GM21447 (cell line): ENCODE results near the gene LMBR1.
"Not testable (repeated sequence)": the region's sequence is repeated elsewhere in the genome, so short reads cannot be mapped to it uniquely, and the experiment has no call there.

Experiments
- ATAC-seq: cut with Tn5 transposase; IDR thresholded peaks from one replicate; pipeline ENCODE4 v1.9.1; 2021; ENCODE audit not compliant: unreplicated experiment

LMBR1 gene

DNA sequence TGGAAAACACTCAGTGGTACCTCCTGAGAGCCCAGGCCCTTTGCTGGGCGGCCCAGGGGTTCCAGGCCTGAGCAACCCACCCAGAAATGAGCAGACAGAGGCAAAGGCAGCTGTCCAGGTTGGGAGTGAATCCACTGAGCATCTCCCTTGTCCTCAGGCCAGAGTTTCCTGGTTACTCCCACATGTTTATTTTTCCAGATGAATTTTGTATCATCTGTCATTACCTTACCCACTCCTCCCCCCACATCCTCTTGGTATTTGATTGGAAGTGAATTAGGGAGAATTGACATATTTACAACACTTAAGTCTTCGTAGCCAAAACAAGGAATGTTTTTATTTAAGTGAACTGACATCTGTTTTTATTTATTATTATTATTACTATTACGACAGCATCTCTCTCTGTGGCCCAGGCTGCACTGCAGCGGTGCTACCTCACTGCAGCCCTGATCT lies 13.2 kb upstream of the LMBR1 start:
- ATAC-seq: no peak

DNA sequence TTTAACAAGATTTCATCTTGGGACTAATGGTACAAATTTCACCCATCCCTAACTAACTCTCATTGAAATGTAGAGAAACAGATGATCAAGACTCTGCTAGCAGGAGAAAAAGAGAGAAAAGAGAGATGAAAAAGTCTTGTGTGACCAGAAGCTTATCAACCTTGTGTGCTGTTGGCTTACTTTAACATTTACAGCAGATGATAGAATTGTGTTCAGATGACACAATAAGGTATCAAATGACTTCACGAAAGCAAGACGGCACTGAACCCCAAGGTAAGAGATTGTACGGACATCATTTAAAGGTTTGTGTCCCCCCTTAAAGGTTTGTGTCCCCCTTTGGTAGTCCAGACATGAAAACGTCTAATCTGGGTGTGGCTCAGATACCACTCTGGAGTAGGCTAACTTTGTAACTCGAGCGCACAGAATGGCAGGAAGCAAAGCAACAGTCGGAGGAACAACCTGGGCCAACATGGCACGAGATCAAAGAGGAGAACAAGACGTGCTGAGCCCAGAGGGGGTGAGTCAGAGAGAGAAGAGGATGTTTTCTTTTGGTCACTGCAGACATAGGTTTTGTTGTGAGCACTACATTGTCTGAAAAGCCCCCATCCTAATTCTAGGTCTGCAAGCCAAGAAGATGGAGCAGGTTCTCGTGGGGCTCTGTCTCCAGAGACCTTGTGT lies 10.4 kb upstream of the LMBR1 start:
- no peak for ATAC-seq

DNA sequence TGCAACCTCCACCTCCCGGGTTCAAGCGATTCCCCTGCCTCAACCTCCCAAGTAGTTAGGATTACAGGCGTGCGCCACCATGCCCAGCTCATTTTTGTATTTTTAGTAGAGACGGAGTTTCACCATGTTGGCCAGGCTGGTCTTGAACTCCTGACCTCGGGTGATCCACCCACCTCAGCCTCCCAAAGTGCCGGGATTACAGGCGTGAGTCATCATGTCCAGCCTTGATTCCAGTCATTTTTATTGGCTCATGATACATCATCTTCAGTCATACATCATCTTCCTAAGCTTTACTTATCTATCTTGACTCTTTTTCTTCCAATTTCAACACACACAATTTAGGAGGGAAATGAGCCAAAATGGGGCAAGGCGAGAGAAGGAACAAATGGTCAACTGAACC lies 7.1 kb upstream of the LMBR1 start:
- not testable (repeated sequence) for ATAC-seq

DNA sequence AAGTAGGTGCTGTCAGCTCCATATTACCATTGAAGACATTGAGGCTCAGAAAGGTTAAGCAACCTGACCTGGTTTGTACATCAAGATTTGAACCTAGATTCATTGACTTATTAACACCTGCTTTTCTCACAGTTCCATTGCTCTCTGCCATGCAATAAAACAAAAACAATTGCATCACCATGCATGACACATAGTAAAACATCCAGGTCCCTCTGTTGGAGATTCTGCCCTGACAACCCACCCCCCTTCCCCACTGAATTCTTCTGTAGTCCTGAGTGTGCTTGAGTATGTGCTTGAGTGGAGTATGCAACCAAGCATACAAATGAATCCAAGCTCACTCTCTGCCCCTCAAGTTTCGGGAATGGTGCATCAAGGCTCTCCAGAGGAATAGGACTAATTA lies 6.0 kb upstream of the LMBR1 start:
- ATAC-seq: no peak

DNA sequence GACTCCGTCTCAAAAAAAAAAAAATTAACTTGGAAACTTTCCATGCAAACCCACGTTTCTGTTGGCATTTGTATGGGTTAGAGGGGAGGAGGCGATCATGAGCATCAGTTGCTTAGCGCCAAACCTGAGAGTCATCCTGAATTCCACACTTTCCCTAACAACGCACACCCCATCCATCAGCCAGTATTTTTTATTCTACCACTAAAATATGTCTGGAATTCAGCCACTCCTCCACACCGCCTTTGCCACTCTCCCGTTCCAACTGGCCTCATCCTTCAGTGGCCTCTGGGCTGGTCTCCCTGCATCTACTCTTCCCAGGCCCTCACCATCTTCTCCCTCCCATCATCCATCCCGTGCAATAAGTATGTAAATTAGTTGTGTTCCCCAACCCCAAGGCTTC lies 4.7 kb upstream of the LMBR1 start:
- ATAC-seq: no peak

DNA sequence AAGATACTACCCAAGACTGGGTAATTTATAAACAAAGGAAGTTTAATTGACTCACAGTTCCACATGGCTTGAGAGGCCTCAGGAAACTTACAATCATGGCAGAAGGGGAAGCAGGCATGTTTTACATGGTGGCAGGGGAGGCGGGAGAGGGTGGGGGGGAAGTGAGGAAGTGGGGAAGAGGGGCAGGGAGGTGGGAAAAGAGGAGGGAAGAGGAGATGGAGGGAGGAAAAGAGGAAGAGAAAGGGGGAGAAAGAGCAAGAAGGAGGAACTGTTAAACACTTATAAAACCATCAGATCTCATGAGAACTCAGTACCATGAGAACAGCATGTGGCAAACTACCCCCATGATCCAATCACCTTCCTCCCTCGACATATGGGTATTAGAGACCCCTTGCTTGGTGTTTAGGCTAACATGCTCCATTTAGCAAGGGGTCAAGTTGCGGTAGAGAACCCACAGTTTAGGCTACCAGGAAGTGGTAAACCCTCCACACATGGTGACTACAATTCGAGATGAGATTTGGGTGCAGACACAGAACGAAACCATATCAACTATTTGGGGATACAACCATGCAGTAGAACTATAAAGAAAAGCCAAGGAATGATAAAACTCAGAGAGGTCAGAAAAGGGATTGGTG lies 3.5 kb upstream of the LMBR1 start:
- ATAC-seq: no peak

DNA sequence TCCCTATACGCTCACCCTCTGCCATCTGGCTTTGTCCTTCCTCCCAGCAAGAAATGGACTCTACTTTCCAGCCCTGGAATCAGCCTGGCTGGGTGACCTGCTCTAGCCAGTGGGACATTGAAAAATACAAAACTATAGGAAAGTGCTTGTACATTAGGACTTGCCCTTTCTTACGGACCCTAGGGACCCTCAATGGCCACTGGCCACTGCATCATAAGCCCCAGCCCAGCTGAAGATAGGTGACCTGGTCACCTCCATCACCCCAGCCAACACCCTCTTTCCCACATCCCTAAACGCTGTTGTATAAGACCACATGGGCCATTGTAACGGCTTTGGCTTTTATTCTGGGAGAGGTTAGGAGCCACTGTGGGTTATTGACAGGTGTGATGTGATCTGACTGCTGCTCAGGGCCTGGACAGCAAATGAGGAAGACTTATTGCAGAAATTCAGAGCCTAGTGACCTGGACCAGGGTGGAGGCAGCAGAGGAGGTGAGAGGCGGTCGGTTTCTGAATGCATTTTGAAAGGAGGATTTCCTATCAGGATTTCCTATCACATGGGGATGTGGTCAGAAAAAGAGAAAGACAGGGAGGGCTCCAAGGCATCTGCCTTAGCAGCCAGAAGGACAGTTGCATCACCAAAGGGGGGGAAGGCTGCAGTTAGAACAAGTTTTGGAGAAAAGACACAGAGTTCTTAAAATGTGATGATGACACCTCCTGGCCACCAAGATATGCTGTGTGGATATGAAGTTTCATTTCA lies 2.2 kb upstream of the LMBR1 start:
- no peak for ATAC-seq

DNA sequence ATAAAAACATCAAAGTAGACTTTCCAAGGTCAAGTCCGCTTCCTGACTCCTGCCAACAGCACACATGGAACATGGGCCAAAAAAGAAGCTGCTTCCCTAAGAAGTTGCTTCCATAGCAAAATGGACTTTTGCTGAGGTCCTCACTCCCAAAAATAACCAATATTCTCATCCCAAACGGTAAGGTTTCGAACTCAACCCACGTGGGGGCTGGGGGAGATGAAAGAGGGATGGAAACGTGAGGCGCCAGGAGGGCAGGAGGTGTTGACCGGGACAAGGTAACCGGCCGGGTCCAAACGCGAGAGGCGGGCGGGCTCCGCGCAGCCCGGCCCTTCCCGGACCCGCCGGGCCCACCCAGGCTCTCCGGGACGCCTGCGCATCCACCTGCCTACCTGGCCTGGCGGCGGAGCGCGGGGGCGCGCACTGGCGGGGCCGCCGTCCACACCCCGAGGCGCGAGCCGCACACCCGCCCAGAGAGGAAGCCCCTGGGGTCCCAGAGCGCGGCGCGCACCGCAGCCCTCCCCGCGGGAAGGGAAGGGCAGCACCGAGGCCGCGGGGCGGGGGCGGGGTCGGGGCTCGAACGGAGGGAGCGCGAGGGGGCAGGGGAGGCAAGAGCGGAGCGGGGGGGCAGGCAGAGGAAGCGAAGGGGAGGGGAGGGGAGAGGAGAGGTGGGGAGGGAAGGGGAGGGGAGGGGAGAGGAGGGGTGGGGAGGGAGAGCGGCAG lies 742 bp downstream of the LMBR1 start:
- ATAC-seq: peak; percentile 20

DNA sequence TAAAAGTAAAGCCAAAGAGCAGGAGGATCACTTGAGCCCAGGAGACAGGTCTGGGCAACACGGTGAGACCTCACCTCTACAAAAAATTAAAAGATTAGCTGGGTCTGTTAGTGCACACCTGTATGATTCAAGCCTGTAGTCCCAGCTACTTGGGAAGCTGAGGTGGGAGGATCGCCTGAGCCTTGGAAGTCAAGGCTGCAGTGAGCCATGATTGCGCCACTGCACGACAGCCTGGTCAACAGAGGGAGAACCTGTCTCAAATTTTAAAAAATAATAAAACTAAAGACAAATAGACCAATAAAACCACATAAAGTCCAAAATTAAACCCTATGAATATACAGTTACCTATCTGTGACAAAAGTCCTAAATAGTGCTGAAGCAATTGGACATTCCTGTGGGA lies 3.2 kb downstream of the LMBR1 start:
- ATAC-seq: no peak

DNA sequence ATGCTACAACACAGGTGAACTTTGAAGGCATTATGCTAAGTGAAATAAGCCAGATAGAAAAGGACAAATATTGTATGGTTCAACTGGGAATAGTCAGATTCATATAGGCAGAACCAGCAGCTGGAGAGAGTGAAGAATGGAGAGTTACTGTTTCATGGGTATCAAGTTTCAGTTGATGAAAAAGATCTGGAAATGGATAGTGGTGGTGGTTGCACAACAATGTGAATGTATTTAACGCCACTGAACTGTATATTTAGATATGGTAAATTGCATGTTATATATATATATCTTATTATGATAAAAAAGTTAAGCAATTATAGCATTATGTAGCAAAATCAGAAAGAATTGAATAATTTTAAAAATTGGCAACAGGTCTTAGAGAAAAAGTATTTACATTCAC lies 3.9 kb downstream of the LMBR1 start:
- ATAC-seq: no peak

DNA sequence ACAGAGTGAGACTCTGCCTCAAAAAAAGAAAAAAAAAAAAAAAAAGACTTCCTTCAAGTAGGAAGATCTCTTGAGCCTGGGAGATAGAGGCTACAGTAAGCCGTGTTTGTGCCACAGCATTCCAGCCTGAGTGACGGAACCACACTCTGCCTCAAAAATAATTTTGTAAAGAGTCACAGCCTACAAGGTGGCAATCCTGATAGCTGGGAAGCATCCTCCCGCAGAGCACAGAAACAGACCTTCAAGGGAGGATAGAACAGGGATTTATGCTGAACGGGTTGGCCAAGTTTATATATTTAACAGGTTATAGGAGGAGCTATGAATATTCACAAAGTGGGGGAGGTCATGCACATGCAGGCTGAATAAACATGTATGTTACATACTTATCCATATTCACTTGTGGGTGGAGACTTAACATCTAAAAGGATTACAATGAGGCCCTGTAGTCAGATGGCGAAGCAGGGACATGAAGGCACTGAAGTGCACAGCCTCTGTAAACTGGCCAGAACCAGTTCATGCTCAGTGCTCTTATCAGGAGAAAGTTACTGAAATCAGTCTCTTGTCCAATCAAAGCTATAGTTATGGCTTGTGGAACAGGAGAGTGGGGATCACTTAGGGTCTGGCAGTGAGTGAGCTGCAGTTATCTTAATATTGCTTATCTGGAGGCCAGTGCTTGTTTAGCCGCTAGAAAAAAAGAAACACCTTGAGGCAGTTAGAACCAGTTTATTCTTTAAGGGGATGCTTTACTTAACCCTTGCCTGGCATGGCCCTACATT lies 6.8 kb downstream of the LMBR1 start:
- ATAC-seq: no peak

DNA sequence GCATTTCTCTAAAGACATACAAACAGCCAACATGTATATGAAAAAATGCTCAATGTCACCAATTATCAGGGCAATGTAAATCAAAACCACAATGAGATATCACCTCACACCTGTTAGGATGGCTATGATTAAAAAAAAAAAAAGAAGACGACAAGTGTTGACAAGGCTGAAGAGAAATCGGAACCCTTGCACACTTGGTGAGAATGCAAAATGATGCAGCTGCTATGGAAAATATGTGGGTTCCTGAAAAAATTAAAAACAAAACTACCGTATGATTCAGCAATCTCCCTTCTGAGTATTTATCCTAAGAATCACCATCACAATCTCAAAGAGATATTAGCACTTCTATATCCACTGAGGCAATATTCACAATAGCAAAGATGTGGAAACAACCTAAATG lies 11.3 kb downstream of the LMBR1 start:
- no peak for ATAC-seq

DNA sequence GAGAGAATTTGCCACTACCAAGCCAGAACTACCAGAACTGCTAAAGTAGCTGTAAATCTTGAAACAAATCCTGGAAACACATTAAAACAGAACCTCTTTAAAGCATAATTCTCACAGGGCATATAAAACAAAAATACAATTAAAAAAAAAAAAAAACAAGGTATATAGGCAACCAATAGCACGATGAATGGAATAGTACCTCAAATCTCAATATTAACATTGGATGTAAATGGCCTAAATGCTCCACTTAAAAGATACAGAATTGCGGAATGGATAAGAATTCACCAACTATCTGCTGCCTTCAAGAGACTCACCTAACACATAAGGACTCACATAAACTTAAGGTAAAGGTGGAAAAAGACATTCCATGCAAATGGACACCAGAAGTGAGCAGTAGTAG lies 17.2 kb downstream of the LMBR1 start:
- ATAC-seq: no peak

DNA sequence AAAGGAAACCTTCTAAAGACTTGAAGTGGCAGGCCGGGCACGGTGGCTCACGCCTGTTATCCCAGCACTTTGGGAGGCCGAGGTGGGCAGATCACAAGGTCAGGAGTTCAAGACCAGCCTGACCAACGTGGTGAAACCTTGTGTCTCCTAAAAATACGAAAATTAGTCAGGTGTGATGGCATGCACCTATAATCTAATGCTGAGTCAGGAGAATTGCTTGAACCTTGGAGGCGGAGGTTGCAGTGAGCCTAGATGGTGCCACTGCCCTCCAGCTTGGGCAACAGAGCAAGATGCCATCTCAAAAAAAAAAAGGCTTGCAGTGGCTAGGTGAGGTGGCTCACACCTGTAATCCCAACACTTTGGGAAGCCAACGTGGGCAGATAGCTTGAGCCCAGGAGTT lies 24.6 kb downstream of the LMBR1 start:
- not testable (repeated sequence) for ATAC-seq

DNA sequence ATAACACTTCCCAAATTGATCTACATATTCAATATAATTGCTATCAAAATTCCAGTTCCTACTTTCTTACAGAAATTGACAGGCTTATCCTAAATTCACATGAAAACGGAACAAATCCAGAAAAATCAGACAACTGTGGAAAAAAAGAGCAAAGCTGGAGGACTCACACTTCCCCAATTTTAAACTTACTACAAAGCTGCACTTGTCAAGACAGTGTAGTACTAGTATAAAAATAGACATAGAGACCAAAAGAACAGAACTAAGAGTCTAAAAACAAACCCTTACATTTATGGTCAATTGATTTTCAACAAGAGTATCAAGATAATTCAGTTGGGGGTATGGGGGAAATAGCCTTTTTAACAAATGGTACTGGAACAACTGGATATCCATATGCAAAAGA lies 27.5 kb downstream of the LMBR1 start:
- no peak for ATAC-seq

DNA sequence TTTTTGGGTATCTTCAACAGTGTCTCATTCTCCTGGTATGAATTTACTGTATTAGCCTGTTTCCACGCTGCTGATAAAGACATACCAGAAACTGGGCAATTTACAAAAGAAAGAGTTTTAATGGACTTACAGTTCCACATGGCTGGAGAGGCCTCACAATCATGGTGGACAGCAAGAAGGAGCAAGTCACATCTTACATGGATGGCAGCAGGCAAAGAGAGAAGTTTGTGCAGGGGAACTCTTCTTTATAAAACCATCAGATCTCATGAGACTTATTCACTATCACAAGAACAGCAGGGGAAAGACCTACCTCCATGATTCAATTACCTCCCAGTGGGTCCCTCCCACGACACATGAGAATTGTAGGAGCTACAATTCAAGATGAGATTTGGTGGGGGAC lies 31.0 kb downstream of the LMBR1 start:
- ATAC-seq: not testable (repeated sequence)

DNA sequence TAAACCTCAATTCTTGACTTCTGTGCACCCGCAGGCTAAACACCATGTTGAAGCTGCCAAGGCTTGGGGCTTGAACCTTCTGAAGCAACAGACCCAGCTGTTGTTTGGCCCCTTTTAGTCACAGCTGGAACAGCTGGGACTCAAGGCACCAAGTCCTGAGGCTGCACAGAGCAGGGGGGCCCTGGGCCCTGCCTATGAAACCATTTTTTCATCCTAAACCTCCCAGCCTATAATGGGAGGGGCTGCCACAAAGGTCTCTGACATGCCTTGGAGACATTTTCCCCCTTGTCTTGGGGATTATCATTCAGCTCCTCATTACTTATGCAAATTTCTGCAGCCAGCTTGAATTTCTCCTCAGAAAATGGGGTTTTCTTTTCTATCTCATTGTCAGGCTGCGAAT lies 31.8 kb downstream of the LMBR1 start:
- ATAC-seq: no peak

DNA sequence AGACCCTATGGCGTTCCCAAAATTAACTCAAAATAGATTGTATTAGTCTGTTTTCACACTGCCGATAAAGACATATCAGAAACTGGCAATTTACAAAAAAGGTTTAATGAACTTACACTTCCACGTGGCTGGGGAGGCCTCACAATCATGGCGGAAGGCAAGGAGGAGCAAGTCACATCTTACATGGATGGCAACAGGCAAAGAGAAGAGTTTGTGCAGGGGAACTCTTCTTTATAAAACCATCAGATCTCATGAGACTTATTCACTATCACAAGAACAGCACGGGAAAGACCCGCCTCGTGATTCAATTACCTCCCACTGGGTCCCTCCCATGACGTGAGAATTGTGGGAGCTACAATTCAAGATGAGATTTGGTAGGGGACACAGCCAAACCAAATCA lies 32.9 kb downstream of the LMBR1 start:
- ATAC-seq: not testable (repeated sequence)

DNA sequence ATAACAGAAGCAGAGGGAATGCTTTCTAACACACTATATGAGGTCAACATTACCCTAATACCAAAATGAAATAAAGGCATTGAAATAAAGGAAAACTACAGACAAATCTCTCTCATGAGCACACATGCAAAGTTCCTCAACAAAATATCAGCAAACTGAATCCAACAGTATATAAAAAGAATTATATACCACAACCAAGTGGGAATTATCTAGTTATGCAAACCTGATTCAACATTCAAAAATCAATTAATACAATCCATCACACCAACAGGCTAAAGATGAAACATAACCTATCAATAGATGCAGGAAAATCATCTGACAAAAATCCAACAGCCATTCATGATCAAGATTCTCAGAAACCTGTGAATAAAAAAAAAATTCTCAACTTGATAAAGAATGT lies 34.5 kb downstream of the LMBR1 start:
- ATAC-seq: no peak

DNA sequence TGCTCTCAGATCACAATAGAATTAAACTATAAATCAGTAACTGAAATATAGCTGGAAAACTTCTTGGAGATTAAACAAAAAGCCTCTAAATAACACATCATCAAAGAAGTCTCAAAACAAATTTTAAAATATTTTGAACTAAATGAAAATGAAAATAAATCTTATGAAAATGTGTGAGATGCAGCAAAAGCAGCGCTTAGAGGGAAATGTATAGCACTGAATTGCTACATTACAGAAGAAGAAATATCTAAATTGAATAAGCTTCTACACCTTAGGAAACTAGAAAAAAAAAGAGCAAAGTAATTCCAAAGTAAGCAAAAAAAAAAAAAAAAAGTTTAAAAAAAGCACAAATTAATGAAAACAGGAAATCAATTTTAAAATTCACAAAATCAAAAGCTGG lies 35.2 kb downstream of the LMBR1 start:
- ATAC-seq: no peak

DNA sequence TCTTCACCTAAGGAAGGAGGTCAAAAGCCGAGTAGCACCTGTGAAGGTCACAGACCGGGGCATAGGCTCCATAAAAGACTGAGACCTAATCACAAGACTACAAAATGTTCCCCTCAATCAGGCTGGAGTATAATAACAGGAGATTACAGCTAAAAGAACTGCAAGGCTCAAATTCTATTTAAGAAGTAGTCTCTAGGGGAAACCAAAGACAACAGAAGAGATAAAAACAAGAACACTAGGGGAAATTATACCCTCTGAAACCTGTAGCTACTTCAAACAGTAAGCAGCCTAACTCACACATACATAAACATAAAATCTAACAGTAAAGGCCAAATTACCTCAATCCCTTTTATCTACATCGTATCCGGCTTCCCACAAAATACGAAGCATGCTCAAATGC lies 38.3 kb downstream of the LMBR1 start:
- no peak for ATAC-seq
